A549 (cell line): ENCODE data around the gene NEDD9.

Experiments used
- HOXA7 ChIP-seq: fragments of 250-450 bp; sonication (Bioruptor Pico); IDR thresholded peaks from 2 replicates; pipeline ENCODE4 v1.5.0; 2020; ENCODE audit warnings: mild to moderate bottlenecking, moderate library complexity
- JUNB ChIP-seq: fragments of >200 bp; sonication (Bioruptor Twin); formaldehyde crosslinking; IDR thresholded peaks from 2 replicates; pipeline ENCODE4 v1.6.1; 2016
- POLR2A ChIP-seq: IDR thresholded peaks from 2 replicates; pipeline ENCODE4 v1.6.1; 2012; ENCODE audit warnings: mild to moderate bottlenecking, low read length
- RFX5 ChIP-seq: fragments of 450-650 bp; IDR thresholded peaks from 2 replicates; pipeline ENCODE4 v1.7.1; 2014; ENCODE audit warnings: antibody characterized with exemption, mild to moderate bottlenecking, moderate library complexity
- SMC3 ChIP-seq: fragments of >200 bp; sonication (Bioruptor Twin); formaldehyde crosslinking; IDR thresholded peaks from 3 replicates; pipeline ENCODE4 v1.6.1; 2018; ENCODE audit warnings: inconsistent platforms
- SREBF2 ChIP-seq: fragments of 450-650 bp; IDR thresholded peaks from 2 replicates; pipeline ENCODE4 v1.6.1; 2014; ENCODE audit warnings: mild to moderate bottlenecking, moderate library complexity
- TF ChIP-seq, protein P1 (sequence below): fragments of >200 bp; sonication (Bioruptor Twin); formaldehyde crosslinking; IDR thresholded peaks from 3 replicates; pipeline ENCODE4 v1.5.1; 2016
- TF ChIP-seq, protein P2 (sequence below): fragments of 200-600 bp; sonication (generic); IDR thresholded peaks from 2 replicates; pipeline ENCODE4 v1.6.1; 2016; ENCODE audit warnings: antibody characterized with exemption, mild to moderate bottlenecking, moderate library complexity
- TF ChIP-seq, protein P3 (sequence below): IDR thresholded peaks from 2 replicates; pipeline ENCODE4 v1.6.1; 2012

DNA sequence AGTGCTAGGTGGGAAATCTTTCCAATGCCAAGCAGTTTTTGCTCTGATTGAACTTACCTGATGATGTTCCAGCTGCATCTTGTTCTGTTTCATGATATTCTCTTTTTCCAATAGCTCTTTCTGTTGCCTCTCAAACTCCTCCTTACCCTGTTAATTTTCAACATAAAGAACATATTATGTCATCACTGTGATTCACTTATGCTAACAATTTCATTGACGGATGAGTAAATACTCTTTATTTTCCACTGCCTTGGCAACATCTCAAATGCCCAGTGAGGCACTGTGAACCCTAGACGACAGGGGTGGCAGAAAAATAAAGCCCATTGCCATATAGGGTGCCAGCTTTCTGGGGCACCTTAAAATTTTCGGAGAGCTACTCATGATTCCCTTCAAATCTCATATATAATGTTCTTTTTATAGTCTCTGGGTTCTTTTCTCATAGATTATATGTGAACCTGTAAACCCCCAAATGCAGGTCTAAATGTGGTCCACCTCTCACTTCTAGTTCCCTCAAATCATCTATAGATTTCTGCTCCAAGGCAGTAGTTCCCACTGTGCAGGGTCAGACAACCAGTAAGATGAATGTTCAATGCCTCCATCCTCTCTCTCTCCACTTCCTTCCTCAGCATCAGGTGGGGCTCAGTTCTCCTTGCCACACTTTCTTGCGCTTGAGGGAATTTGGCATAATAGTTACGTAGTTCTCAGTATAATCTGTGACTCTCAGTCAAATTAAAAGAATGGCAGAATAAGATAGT lies 44.1 kb downstream of the NEDD9 start:
- TF ChIP-seq, protein P1, sequence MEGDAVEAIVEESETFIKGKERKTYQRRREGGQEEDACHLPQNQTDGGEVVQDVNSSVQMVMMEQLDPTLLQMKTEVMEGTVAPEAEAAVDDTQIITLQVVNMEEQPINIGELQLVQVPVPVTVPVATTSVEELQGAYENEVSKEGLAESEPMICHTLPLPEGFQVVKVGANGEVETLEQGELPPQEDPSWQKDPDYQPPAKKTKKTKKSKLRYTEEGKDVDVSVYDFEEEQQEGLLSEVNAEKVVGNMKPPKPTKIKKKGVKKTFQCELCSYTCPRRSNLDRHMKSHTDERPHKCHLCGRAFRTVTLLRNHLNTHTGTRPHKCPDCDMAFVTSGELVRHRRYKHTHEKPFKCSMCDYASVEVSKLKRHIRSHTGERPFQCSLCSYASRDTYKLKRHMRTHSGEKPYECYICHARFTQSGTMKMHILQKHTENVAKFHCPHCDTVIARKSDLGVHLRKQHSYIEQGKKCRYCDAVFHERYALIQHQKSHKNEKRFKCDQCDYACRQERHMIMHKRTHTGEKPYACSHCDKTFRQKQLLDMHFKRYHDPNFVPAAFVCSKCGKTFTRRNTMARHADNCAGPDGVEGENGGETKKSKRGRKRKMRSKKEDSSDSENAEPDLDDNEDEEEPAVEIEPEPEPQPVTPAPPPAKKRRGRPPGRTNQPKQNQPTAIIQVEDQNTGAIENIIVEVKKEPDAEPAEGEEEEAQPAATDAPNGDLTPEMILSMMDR, result no peak
- TF ChIP-seq SREBF2, result no peak
- TF ChIP-seq, protein P2, sequence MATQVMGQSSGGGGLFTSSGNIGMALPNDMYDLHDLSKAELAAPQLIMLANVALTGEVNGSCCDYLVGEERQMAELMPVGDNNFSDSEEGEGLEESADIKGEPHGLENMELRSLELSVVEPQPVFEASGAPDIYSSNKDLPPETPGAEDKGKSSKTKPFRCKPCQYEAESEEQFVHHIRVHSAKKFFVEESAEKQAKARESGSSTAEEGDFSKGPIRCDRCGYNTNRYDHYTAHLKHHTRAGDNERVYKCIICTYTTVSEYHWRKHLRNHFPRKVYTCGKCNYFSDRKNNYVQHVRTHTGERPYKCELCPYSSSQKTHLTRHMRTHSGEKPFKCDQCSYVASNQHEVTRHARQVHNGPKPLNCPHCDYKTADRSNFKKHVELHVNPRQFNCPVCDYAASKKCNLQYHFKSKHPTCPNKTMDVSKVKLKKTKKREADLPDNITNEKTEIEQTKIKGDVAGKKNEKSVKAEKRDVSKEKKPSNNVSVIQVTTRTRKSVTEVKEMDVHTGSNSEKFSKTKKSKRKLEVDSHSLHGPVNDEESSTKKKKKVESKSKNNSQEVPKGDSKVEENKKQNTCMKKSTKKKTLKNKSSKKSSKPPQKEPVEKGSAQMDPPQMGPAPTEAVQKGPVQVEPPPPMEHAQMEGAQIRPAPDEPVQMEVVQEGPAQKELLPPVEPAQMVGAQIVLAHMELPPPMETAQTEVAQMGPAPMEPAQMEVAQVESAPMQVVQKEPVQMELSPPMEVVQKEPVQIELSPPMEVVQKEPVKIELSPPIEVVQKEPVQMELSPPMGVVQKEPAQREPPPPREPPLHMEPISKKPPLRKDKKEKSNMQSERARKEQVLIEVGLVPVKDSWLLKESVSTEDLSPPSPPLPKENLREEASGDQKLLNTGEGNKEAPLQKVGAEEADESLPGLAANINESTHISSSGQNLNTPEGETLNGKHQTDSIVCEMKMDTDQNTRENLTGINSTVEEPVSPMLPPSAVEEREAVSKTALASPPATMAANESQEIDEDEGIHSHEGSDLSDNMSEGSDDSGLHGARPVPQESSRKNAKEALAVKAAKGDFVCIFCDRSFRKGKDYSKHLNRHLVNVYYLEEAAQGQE, result no peak
- TF ChIP-seq JUNB, result peak; percentile 84
- TF ChIP-seq POLR2A, result no peak
- TF ChIP-seq, protein P3, sequence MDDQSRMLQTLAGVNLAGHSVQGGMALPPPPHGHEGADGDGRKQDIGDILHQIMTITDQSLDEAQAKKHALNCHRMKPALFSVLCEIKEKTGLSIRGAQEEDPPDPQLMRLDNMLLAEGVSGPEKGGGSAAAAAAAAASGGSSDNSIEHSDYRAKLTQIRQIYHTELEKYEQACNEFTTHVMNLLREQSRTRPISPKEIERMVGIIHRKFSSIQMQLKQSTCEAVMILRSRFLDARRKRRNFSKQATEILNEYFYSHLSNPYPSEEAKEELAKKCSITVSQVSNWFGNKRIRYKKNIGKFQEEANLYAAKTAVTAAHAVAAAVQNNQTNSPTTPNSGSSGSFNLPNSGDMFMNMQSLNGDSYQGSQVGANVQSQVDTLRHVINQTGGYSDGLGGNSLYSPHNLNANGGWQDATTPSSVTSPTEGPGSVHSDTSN, result no peak
- no peak for TF ChIP-seq RFX5
- TF ChIP-seq SMC3, result no peak; the same call in 2 of the 3 replicates
- TF ChIP-seq HOXA7 (CRISPR knock-in tag), result peak; percentile 42; the same call in 1 of the 2 replicates
